Kidney tubule cell (primary cell): ENCODE data around the gene TSPAN9.

ENCODE experiments used
- DNase-seq: peaks from one replicate; pipeline ENCODE4 v3.0.0-alpha.2; 2018; ENCODE audit warnings: low spot score

Gene TSPAN9, protein sequence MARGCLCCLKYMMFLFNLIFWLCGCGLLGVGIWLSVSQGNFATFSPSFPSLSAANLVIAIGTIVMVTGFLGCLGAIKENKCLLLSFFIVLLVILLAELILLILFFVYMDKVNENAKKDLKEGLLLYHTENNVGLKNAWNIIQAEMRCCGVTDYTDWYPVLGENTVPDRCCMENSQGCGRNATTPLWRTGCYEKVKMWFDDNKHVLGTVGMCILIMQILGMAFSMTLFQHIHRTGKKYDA

DNA sequence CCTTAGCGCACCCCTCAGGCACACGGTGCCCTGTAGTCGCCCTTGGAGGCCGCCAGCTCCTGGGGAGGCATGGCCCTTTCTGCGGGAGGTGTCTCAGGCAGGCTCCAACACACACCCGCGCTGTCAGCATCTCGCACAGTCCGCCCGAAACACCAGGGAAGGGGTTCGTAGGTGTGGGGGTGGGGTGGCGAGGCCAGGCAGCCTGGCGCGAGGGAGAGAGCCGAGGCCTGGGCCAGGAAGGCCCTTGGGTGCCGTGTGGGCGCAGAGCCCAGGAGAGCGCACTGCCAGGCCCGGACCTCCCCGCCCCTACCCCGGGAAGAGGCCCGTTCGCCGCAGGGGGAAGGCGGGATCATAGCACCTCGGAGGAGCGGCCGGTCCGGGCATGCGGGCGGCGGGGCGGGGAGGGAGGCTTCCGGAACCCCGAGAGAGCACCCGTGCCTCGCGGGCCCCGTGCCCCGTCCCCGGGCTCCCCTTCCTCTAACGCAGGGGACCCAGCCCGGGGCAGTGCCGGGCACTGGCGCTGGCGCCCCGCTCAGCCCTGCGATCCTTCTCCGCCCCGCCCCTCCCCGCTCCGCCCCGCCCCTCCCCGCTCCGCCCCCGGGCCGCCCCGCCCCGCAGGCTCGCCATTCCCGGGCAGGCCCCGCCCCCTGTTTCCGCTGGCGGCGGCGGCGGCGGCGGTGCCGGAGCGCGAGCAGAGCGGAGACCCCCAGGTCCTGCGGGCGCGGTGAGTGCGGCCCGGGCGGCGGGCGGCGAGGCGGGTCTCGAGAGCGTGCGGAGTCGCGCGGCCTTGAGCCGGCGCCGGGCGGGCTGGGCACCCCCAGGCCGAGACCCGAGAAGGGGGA lies at the start of gene TSPAN9:
TSPAN9 (plus strand) TSS at position 650 of the 842 bp plus-strand sequence. CDS start 123,815 bp downstream, outside the sequence.
- peak; percentile 73 for DNase-seq

DNA sequence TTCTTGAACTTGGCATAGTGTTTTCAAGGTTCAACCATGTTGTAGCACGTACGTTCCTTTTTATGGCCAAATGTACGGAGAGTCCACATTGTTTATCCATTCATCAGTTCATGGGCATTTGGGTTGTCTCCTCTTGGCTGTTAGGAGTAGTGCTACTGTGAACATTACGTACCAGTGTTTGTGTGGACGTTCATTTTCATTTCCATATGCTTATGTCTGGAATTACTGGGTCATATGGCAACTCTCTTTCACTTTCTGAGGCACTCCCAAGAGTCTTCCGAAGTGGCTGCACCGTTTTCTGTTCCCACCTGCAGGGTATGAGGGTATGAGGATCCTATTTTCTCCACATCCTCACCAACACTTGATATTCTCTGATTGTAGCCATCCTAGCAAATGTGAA lies 49.1 kb upstream of the TSPAN9 start:
- no peak for DNase-seq

DNA sequence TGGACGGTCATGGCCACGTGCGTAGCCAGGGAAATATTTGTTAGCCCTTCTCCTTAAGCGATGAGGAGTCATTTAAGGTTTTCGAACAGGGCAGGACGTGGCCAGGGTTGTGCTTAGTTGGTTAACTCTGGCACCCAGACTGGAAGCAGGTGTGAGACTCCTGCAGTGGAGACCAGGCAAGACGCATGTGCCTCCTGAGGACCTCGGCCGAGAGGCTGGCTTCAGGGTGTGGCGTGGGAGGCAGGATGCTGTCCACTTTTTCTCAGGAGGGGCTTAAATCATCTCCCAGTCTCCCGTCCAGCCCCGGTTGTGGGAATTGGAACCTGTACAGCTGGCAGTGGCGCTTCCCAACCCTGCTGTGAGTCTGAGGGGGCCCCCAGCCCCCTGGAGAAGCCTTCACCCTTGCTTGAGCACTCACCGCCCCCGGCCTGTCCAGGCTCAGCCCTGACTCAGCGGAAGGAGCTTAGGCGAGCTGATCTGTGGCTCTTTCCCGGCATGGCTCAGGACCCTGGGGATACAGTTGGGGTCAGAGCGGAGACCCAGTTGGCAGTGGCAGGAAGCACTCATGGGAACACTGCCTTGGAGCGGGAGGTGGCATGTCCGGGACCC lies 46.3 kb upstream of the TSPAN9 start:
- no peak for DNase-seq

DNA sequence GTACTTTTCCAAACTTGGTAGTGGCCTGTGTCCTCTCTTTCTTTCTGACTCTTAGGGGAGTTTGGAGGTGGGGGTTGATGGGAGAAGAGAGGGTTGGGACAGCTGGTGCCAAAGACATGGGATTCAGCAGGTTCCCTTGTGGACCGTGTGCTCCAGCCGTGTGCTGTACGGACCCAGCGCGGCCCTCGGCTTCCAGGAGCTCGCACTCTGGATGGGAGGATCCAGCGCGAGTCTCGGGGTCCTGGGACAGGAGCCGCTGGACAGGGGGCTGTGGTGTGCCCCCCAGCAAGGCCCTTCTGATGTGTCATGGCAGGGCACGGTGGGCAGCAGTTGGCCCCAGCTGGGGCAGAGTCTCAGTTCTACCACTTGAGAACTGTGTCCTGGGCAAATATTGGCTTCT lies 45.0 kb upstream of the TSPAN9 start:
- DNase-seq: no peak

DNA sequence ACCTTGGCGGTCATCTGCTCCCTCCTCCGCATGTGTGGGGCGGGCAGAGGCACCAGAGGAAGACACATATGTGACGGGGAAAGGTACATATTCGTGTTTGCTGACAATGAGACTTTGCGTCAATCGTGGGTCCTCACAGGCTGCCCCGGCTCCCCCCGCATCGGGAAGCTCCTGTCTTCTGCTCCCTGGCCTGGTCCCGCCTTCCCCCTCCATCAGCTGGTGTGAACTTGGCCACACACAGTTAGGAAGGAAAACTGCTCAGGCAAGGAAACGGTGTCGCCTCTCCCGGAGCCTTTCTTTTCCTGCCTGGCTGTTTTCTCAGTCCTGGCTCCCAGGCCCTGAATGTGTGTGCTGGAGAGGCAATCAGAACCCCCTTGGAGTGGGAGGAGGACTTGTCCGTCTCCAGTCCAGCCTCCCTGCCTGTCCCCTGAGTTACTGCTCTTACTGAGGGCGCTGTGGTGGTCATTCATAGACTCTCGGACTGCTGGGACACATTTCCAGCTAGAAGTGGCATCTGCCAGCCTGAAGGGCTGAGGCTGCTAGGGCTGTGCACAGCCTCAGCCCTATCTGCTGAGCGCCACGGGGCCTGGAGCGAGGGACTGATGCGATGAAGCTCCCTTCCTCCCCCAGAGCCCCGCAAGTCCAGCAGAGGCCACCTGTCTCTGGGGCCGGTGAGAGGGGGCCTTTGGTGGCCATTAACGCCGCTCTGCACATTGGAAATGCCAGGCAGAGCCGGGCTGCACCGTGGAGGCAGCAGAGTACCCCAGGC lies 44.2 kb upstream of the TSPAN9 start:
- DNase-seq: no peak

DNA sequence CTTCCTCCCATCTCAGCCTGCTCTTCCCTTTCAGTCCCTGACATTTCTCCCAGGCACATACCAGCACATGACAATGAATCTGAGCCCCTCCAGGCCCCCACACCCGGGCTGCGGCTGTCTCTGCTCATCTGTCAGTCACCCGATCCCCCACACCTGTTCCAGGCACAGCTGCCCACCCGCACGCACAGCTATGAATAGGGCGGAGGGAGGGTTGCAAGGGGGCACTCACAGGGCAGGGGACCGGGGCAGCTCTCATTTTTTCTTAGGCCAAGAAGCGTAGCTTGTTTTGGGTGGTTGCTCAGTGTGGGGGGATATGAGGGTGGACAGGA lies 43.7 kb upstream of the TSPAN9 start:
- no peak for DNase-seq

DNA sequence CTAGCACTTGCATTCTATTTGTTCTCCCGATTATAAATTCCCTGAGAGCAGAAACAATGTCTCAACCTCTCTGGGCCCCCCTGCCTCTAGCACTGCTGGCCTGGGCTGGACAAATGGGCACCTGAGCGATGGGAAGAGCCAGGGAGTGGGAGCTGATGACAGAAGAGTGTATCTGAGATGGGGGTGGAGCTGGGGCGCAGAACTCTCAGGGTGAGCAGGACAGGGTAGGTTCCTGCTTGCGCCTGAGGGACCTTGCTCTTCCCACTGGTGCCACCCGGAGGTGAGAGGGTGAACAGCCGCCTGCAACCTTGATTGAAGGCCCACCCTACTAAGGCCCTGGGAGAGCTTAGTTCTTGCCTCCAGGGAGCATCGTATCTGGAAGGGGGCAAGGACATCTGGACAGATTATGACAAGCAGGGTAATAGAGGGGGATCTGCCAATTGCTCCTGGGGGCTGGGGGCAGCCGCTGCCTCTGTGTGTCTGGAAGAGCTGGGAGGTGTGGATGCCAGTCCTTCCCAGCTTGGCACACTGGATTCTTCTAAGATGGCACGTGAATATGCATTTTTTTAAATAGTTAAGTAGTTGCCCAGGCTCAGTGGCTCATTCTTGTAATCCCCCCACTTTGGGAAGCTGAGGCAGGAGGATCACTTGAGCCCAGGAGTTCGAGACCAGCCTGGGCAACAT lies 43.0 kb upstream of the TSPAN9 start:
- peak; percentile 67 for DNase-seq

DNA sequence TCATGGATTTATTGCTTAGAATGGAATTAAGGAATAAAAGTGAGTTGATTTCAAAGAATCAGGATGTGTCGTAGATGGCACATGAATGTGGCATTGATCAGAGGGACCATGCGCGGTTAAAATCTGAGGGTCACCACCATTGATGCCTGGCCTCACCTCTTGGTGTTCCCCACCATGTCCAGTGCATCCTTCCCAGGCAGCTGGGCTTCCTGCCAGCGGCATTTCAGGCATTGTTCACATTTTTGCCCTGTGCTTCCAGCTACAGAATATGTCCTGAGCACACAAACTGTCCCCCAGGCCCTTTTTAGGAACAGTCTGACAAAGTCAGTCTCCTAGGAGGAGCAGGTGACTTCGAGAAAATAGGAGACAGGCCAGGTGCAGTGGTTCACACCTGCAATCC lies 42.0 kb upstream of the TSPAN9 start:
- DNase-seq: peak; percentile 16

DNA sequence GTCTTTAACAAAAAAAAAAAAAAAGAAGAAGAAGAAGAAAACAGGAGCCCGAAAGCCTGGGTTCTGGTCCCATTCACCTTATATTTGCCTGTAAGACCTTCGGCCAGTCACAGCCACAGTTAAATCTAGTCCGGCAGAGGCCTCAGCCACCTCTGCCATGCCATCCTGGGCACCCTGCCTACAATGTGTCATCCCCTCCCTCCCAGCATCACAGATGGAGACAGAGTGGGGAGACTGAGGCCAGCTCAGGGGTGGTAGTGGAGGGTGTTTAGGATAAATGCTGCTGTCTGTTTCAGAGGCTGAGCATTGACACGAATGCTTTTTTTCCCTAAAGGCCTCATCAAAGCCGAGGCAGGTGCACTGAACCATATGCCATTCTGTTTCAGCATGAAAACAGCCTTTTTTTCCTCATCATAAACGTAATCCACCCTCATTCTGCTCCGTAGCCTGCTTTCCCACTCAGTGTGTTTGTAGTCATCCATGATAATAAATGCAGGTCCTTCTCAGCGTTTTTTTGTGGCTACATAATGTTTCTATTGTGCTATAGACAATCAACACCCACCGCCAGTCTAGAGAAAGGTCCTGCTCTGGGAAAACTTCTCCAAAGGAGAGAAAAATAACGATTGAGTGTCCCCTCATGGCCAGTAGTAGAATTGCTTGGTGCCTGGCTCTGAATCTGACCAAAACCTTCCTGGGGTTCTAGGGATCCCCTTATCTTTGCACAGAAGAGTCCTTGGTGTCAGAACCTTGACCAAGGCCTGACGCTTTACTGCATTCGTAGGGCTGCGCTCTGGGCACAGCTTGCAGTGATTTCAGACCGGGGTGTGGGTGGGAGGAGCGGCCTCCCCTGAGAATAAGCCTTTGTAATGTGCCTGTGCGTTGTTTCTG lies 41.1 kb upstream of the TSPAN9 start:
- no peak for DNase-seq

DNA sequence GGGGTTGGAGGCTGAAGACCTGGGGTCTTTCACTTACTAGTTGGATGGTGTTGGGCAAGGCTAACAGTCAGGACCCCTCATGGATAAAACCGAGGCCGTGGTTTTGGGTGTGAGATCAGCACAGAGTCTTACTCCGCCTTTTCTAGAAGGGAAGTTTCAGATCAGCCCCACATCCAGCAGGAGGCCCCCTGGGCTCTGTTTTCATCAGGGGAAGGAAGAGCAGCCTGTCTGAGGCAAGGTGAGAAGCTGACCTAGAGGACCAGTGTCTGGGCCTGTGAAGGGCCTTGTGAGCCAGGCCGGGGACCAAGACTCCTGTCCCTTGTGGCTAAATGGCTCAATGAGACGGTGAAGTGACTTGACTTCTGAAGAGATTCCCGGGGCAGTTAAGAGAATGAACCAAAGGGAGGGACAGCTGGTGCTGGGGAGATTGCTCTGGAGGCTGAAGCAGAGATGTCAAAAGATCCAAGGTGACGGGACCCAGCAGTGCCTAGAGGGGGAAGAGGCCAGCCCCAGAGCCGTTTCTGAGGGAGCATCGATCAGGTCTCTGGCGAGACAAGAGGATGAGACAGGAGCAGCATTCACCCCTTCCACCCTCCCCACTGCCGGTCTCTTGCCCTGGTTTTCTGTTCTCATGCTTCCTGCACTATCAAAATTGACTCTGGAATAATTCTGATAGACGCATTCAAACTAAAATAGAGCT lies 40.1 kb upstream of the TSPAN9 start:
- DNase-seq: no peak

DNA sequence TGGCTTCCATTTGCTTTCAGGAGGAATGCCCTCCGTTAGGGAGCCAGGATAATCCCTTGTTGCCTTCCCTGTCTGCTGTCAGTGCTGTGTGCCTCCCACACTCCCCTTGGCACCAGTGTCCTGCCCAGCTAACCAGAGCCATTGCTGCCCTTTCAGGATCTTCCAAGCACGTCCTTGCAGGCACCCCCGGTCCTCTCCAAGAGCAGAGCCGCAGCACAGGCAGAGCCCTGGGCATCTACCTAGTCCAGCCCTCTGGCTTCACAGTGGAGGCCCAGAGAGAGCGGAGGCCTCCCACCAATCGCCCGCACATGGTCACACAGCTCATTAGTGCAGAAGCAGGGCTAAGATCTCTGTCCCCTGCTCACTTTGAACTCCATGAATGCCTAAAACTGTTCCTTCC lies 39.0 kb upstream of the TSPAN9 start:
- DNase-seq: no peak

DNA sequence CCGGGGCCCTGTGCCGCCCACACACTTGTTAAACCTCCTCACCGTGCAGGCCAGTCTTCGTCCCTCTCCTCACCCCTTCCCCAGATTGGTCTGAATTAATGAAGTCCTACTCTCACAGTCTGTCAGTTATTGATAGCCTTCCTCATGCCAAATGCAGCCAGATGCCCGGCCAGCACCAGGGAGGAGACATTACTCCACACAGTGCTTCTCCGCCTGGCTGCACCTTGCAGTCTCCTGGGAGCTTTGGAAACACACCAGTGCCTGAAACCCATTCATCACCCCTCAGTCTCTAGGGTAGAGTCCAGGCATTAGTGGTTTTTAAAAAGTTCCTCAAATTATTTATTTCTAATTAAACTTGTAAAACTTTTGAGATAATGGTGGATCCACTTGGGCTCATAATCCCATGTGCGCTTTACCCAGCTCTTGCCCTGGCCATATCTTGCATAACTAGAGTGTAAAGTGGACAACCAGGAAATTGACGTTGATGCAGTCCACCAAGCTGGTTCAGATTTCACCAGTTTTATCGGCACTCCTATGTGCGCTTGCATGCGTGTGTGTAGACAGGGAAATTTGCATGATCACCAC lies 38.2 kb upstream of the TSPAN9 start:
- DNase-seq: peak; percentile 10

DNA sequence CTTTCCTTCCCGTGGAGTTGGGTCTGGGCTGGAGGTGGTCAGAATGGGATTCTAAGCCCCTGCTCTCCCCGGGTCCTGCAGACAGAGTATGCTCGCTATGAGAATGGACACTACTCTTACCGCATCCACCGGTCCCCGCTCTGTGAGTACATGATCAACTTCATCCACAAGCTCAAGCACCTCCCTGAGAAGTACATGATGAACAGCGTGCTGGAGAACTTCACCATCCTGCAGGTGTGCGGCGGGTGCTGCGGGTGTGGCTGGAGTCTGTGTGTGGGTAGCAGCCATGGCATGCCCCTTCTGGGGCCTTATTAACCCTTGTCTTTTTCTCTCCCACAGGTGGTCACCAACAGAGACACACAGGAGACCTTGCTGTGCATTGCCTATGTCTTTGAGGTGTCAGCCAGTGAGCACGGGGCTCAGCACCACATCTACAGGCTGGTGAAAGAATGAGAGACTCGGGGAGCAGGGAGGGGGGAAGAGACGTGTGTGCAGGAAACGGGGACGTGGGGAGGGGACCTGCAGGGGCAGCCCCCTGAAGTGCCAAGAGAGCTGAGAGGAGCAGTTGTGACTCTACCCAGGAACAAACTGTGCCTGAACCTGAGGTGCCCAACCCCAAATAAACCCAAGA lies 37.0 kb upstream of the TSPAN9 start:
- DNase-seq: no peak

DNA sequence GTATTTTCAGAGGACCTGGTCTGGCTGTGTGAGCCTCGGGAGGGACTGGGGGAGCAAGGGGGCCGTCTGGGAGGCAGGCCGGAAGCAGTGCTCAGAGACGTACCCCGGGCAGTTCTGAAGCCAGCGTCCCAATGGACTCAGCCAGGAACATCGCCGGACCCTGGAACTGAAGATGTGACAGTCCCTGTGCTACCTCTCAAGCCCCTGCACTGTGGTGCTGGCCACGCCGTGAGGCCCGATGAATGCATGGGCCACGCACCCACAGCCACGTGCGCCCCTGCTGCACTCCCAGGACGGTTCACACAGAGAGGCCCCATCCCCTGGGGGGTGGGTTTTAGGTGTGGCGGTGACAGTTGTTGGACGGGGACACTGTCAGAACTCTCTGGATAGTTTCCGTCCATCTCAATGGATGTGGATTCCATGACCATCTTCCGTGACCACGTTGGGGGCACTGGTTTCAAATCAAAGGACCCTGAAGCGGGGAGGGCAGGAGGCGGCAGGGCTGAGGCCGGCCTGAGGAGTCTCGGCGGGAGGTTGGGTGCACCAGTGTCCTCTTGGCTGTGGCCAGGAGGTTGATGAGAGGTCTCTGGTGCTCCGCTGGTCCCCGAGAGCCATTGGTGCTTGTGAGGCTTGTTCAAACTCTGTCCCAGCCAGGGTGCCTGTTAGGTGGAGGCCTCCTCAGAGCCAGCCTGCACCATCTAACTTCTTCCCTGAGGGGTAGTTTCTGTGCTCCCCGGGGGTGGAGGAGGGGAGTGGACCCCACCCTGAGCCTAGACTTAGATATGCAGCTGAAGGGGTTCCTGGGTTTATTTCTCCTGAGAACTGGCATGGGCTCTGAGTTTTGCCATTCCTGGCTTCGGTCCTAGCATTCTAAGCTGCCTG lies 36.3 kb upstream of the TSPAN9 start:
- no peak for DNase-seq

DNA sequence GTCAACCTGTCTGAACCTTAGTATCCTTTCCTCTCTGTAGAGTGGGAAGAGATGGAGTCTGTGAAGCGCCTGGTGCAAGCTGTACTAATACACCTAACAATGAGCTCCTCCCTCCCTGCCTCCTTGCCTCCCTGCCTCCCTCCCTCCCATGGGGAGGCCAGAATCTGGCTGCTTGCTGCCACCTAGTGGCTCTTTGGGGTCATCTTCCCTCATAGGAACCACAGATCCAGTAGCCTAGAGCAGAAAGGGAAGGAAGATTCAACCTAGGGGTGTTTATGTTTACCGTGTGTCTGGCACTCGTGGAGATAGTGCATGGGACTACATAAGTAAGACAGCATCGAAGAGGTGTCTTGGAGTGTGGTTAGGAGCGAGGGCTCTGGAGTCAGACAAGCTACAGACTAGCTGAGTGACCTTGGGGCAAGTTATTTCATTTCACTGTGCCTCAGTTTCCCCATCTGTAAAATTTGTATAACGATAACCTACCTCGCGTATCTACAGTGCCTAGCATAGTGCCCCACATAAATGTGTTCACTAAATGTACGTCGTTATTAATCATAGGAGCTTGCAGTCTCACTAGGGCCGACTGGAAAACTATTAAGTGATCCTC lies 35.5 kb upstream of the TSPAN9 start:
- peak; percentile 81 for DNase-seq

DNA sequence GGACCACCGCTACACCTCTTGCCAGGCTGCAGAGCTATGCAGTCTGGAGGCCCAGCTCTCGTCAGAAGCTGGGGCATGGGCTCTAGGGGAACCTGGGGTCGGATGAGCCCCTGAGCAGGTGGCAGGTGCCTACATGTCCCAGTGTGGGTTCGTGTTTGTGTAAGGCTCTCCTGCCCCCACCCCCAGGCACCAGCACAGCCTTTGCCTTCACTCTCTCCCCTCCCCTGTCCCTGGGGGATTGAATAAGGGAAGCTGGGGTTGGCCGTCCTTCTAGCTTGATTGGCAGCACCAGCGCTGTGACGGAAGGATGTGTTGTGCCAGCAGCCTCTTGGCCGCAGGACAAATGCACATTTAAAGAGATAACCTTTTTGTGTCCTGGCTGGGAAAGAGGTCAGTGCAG lies 34.8 kb upstream of the TSPAN9 start:
- DNase-seq: no peak

DNA sequence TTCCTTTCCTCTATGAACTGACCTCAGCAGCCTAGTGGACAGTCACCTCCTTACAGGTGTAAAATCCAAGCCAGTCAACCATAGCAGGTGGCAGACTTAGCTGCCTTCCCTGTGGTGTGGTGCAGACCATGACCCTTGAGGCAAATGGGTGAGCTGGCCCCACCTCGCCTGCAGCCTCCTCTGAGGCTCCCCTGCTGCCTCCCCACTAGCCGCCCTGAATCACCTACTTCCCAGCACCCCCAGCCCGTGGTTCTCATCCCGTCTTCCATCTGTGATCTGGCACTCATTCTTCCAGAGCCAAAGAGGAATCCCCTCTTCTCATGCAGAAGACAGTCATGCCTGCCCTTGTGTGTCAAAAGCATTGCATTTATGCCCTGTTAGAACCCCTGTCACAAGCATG lies 34.4 kb upstream of the TSPAN9 start:
- no peak for DNase-seq

DNA sequence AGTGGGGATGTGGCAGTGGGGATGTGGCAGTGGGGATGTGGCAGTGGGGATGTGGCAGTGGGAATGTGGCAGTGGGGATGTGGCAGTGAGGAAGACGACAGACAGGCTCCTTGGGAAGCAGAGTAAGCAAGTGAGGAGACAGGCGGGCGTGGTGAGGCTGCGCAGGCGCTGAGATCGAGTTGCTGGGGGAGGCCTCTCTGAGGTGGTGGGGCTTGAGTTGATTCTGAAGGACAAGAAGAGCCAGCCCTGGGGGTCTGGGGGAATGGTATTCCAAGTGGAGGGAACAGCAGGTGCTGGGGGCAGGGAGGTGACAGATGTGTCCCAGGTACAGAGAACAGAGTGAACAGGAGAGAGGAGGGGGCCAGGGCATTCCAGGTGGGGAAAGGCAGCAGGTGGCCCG lies 33.8 kb upstream of the TSPAN9 start:
- DNase-seq: no peak
